ENCODE results near the gene ATP6V0C. TPM values are rescaled to one million over a fixed set of nuclear protein-coding genes. Genes with fewer than 3 reads are reported as not detected.

Gene ATP6V0C
- total and polyA plus RNA-seq, 4 donors, result 17.6 to 132 (median 60.6) TPM

DNA sequence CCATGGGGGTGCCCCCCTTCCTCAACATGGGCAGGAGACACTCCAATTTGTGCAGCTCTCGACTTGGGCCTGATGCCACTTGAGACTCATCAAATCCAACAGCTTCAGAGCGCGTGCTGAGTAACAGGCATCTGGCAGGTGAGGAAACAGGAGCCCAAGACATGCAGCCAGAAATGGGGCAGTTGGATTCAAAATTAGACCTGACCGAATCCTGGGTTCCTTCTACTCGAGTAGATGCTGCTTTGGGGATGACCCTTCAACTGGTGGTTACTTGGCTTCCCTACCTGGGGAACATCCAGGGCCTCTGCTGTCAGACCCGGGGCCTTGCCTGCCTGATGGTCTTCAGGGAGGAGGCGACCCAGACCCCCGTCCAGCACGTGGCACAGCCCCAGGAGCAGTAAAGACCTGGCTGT, 43.1 kb upstream of the ATP6V0C start:
- H3K36me3 ChIP-seq (ENCODE audit: control insufficient read depth in 4 of 4, insufficient read depth in 3 of 4, low read depth in 1 of 4, low read length in 3 of 4), result no peaks in the 10 kb centered on the region
- no peaks in the 10 kb centered on the region for H3K9me3 ChIP-seq (ENCODE audit: control insufficient read depth in 4 of 4, low read length in 3 of 4)
- no peak for DNase-seq (ENCODE audit: low spot score)
- H3K9ac ChIP-seq (ENCODE audit: low read depth in 1 of 2, low read length in 2 of 2), result no peak overlapping the region
- no peak overlapping the region for H3K27ac ChIP-seq (ENCODE audit: low read depth in 1 of 2, low read length in 2 of 2)
- WGBS, result 65% methylated on average over 9 of the region's 9 CpGs
- peaks cover 42 to 70% (median 52%) of the 10 kb centered on the region in 4 donors for H3K4me1 ChIP-seq (ENCODE audit: control insufficient read depth in 4 of 4, insufficient read depth in 4 of 4, low read length in 3 of 4)
- no peaks in the 10 kb centered on the region for H3K27me3 ChIP-seq (ENCODE audit: control insufficient read depth in 4 of 4, insufficient read depth in 4 of 4, low read length in 3 of 4)
- no peak overlapping the region for H3K4me3 ChIP-seq (ENCODE audit: low read depth in 1 of 3, low read length in 3 of 3)
- TF ChIP-seq RXRA (IDR thresholded peaks at IDR 0.05) (no peak), NR2F2 (IDR thresholded peaks at IDR 0.05) (no peak), EGR1 (IDR thresholded peaks at IDR 0.05; ENCODE audit: low read depth in 2 of 2) (no peak), JUND (IDR thresholded peaks at IDR 0.05) (no peak), FOXA1 (IDR thresholded peaks at IDR 0.05) (no peak), HNF4A (conservative IDR thresholded peaks at IDR 0.05) (no peak), SP1 (IDR thresholded peaks at IDR 0.05) (no peak), TAF1 (conservative IDR thresholded peaks at IDR 0.05) (no peak), RAD21 (IDR thresholded peaks at IDR 0.05) (no peak), GABPA (IDR thresholded peaks at IDR 0.05 in 1 of 2, conservative IDR thresholded peaks at IDR 0.05 in 1 of 2) (no peak)
- TF ChIP-seq, protein P1, sequence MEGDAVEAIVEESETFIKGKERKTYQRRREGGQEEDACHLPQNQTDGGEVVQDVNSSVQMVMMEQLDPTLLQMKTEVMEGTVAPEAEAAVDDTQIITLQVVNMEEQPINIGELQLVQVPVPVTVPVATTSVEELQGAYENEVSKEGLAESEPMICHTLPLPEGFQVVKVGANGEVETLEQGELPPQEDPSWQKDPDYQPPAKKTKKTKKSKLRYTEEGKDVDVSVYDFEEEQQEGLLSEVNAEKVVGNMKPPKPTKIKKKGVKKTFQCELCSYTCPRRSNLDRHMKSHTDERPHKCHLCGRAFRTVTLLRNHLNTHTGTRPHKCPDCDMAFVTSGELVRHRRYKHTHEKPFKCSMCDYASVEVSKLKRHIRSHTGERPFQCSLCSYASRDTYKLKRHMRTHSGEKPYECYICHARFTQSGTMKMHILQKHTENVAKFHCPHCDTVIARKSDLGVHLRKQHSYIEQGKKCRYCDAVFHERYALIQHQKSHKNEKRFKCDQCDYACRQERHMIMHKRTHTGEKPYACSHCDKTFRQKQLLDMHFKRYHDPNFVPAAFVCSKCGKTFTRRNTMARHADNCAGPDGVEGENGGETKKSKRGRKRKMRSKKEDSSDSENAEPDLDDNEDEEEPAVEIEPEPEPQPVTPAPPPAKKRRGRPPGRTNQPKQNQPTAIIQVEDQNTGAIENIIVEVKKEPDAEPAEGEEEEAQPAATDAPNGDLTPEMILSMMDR (IDR thresholded peaks at IDR 0.05; ENCODE audit: low read depth, low read length, missing input control), result no peak
- TF ChIP-seq, protein P2, sequence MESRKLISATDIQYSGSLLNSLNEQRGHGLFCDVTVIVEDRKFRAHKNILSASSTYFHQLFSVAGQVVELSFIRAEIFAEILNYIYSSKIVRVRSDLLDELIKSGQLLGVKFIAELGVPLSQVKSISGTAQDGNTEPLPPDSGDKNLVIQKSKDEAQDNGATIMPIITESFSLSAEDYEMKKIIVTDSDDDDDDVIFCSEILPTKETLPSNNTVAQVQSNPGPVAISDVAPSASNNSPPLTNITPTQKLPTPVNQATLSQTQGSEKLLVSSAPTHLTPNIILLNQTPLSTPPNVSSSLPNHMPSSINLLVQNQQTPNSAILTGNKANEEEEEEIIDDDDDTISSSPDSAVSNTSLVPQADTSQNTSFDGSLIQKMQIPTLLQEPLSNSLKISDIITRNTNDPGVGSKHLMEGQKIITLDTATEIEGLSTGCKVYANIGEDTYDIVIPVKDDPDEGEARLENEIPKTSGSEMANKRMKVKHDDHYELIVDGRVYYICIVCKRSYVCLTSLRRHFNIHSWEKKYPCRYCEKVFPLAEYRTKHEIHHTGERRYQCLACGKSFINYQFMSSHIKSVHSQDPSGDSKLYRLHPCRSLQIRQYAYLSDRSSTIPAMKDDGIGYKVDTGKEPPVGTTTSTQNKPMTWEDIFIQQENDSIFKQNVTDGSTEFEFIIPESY (IDR thresholded peaks at IDR 0.05), result no peak
- TF ChIP-seq, protein P3, sequence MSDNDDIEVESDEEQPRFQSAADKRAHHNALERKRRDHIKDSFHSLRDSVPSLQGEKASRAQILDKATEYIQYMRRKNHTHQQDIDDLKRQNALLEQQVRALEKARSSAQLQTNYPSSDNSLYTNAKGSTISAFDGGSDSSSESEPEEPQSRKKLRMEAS (IDR thresholded peaks at IDR 0.05), result no peak
- TF ChIP-seq, protein P4, sequence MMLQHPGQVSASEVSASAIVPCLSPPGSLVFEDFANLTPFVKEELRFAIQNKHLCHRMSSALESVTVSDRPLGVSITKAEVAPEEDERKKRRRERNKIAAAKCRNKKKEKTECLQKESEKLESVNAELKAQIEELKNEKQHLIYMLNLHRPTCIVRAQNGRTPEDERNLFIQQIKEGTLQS (IDR thresholded peaks at IDR 0.05), result no peak

DNA sequence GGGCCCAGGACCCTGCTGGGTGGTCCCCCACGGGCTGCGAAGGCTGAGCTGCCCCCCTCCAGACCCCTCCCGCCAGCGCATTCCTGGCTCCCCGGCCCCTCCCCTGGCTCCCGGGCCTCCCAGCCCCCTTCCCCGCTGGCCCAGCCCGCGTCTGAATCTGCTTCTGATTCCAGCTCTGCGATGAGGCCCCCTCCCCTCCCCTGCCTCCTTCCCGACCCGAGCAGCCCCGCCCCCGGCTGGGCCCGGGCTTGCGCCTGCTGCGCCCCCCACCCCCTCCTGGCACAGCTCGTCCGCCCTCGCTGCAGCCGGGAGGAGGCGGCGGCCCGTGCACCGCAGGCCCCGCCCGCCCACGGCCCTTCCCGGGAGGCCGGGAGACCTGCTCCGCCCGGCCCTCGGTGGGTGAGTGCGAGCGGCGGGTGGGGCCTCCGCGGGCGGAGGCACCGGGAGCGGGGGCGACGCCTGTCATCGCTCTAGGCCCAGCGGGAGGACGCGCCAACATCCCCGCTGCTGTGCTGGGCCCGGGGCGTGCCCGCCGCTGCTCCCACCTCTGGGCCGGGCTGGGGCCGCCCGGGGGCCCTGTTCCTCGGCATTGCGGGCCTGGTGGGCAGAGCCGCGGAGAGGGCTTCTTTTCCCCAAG, 42.6 kb upstream of the ATP6V0C start, which contains the start of gene NTN3:
Gene NTN3, plus strand, starts transcription at position 282 of the 637 bp plus-strand sequence. CDS start 405 bp downstream, outside the sequence.
- Histone ChIP-seq H3K36me3 (ENCODE audit: control insufficient read depth in 4 of 4, insufficient read depth in 3 of 4, low read depth in 1 of 4, low read length in 3 of 4) (no peaks in the 10 kb centered on the region), H3K9ac (ENCODE audit: low read depth in 1 of 2, low read length in 2 of 2) (no peak within 1 kb of the TSS), H3K9me3 (ENCODE audit: control insufficient read depth in 4 of 4, low read length in 3 of 4) (no peaks in the 10 kb centered on the region), H3K27me3 (ENCODE audit: control insufficient read depth in 4 of 4, insufficient read depth in 4 of 4, low read length in 3 of 4) (no peaks in the 10 kb centered on the region), H3K27ac (ENCODE audit: low read depth in 1 of 2, low read length in 2 of 2) (peak within 1 kb of the TSS; percentile 45 to 74), H3K4me3 (ENCODE audit: low read depth in 1 of 3, low read length in 3 of 3) (peak within 1 kb of the TSS in 2 of 3 donors; percentile 11 to 30), H3K4me1 (ENCODE audit: control insufficient read depth in 4 of 4, insufficient read depth in 4 of 4, low read length in 3 of 4) (peaks cover 44 to 75% (median 56%) of the 10 kb centered on the region in 4 donors)
- DNase-seq (ENCODE audit: low spot score), result no peak
- no peak for TF ChIP-seq YY1 (IDR thresholded peaks at IDR 0.05)
- no peak for TF ChIP-seq SP1 (IDR thresholded peaks at IDR 0.05)
- TF ChIP-seq RXRA (IDR thresholded peaks at IDR 0.05), result no peak
- TF ChIP-seq, protein P1 (IDR thresholded peaks at IDR 0.05; ENCODE audit: low read depth, low read length, missing input control), result no peak
- TF ChIP-seq GABPA (IDR thresholded peaks at IDR 0.05 in 1 of 2, conservative IDR thresholded peaks at IDR 0.05 in 1 of 2), result no peak
- TF ChIP-seq HNF4A (conservative IDR thresholded peaks at IDR 0.05), result no peak
- TF ChIP-seq, protein P5, sequence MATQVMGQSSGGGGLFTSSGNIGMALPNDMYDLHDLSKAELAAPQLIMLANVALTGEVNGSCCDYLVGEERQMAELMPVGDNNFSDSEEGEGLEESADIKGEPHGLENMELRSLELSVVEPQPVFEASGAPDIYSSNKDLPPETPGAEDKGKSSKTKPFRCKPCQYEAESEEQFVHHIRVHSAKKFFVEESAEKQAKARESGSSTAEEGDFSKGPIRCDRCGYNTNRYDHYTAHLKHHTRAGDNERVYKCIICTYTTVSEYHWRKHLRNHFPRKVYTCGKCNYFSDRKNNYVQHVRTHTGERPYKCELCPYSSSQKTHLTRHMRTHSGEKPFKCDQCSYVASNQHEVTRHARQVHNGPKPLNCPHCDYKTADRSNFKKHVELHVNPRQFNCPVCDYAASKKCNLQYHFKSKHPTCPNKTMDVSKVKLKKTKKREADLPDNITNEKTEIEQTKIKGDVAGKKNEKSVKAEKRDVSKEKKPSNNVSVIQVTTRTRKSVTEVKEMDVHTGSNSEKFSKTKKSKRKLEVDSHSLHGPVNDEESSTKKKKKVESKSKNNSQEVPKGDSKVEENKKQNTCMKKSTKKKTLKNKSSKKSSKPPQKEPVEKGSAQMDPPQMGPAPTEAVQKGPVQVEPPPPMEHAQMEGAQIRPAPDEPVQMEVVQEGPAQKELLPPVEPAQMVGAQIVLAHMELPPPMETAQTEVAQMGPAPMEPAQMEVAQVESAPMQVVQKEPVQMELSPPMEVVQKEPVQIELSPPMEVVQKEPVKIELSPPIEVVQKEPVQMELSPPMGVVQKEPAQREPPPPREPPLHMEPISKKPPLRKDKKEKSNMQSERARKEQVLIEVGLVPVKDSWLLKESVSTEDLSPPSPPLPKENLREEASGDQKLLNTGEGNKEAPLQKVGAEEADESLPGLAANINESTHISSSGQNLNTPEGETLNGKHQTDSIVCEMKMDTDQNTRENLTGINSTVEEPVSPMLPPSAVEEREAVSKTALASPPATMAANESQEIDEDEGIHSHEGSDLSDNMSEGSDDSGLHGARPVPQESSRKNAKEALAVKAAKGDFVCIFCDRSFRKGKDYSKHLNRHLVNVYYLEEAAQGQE (IDR thresholded peaks at IDR 0.05), result no peak
- TF ChIP-seq, protein P3 (IDR thresholded peaks at IDR 0.05), result no peak
- 3% methylated on average over 59 of the region's 59 CpGs for WGBS

Data from liver (tissue), 9 donors.